ENCODE data around the gene ADAM12.
"Not testable (repeated sequence)": the region's sequence is repeated elsewhere in the genome, so short reads cannot be mapped to it uniquely, and the experiment has no call there.

ADAM12 gene

GRCh38 chr10:126387041-126387921, 996 bp downstream of the ADAM12 start:
- no peak for FAIRE-seq
- no peak for DNase-seq (ENCODE audit: insufficient read length)
- TF ChIP-seq POLR2AphosphoS5 (IDR thresholded peaks at IDR 0.05; ENCODE audit: low read depth, low read length) (no peak), TAF1 (IDR thresholded peaks at IDR 0.05; ENCODE audit: borderline replicate concordance, low read depth, low read length) (no peak), POLR2A (IDR thresholded peaks at IDR 0.05; ENCODE audit: low read depth, low read length) (no peak)

- FAIRE-seq (no peak), DNase-seq (ENCODE audit: insufficient read length) (no peak)
- TF ChIP-seq POLR2AphosphoS5 (IDR thresholded peaks at IDR 0.05; ENCODE audit: low read depth, low read length) (no peak), POLR2A (IDR thresholded peaks at IDR 0.05; ENCODE audit: low read depth, low read length) (no peak), TAF1 (IDR thresholded peaks at IDR 0.05; ENCODE audit: borderline replicate concordance, low read depth, low read length) (no peak)
Observed at GRCh38 chr10:126384269-126384873, 3.9 kb downstream of the ADAM12 start.

- TF ChIP-seq POLR2AphosphoS5 (IDR thresholded peaks at IDR 0.05; ENCODE audit: low read depth, low read length), result no peak
- TF ChIP-seq TAF1 (IDR thresholded peaks at IDR 0.05; ENCODE audit: borderline replicate concordance, low read depth, low read length), result no peak
- TF ChIP-seq POLR2A (IDR thresholded peaks at IDR 0.05; ENCODE audit: low read depth, low read length), result no peak
- DNase-seq (ENCODE audit: insufficient read length) (no peak), FAIRE-seq (no peak)
Observed at GRCh38 chr10:126380352-126381076, 7.8 kb downstream of the ADAM12 start.

- not testable (repeated sequence) for DNase-seq (ENCODE audit: insufficient read length); FAIRE-seq
Observed at GRCh38 chr10:126379166-126379565, 9.1 kb downstream of the ADAM12 start.

GRCh38 chr10:126376956-126377355, 11.3 kb downstream of the ADAM12 start:
- no peak for TF ChIP-seq POLR2A (IDR thresholded peaks at IDR 0.05; ENCODE audit: low read depth, low read length)
- no peak for TF ChIP-seq POLR2AphosphoS5 (IDR thresholded peaks at IDR 0.05; ENCODE audit: low read depth, low read length)
- no peak for TF ChIP-seq TAF1 (IDR thresholded peaks at IDR 0.05; ENCODE audit: borderline replicate concordance, low read depth, low read length)
- FAIRE-seq (no peak), DNase-seq (ENCODE audit: insufficient read length) (no peak)

- DNase-seq (ENCODE audit: insufficient read length), result no peak
- TF ChIP-seq POLR2A (IDR thresholded peaks at IDR 0.05; ENCODE audit: low read depth, low read length) (no peak), POLR2AphosphoS5 (IDR thresholded peaks at IDR 0.05; ENCODE audit: low read depth, low read length) (no peak), TAF1 (IDR thresholded peaks at IDR 0.05; ENCODE audit: borderline replicate concordance, low read depth, low read length) (no peak)
- FAIRE-seq, result no peak
Observed at GRCh38 chr10:126375926-126376554, 12.2 kb downstream of the ADAM12 start.

GRCh38 chr10:126375299-126375698, 13.0 kb downstream of the ADAM12 start:
- DNase-seq (ENCODE audit: insufficient read length) (no peak), FAIRE-seq (no peak)
- no peak for TF ChIP-seq POLR2A (IDR thresholded peaks at IDR 0.05; ENCODE audit: low read depth, low read length)
- TF ChIP-seq TAF1 (IDR thresholded peaks at IDR 0.05; ENCODE audit: borderline replicate concordance, low read depth, low read length), result no peak
- no peak for TF ChIP-seq POLR2AphosphoS5 (IDR thresholded peaks at IDR 0.05; ENCODE audit: low read depth, low read length)

- no peak for DNase-seq (ENCODE audit: insufficient read length)
- TF ChIP-seq POLR2A (IDR thresholded peaks at IDR 0.05; ENCODE audit: low read depth, low read length), result no peak
- no peak for TF ChIP-seq TAF1 (IDR thresholded peaks at IDR 0.05; ENCODE audit: borderline replicate concordance, low read depth, low read length)
- no peak for TF ChIP-seq POLR2AphosphoS5 (IDR thresholded peaks at IDR 0.05; ENCODE audit: low read depth, low read length)
- no peak for FAIRE-seq
Observed at GRCh38 chr10:126374435-126374834, 13.8 kb downstream of the ADAM12 start.

- TF ChIP-seq POLR2A (IDR thresholded peaks at IDR 0.05; ENCODE audit: low read depth, low read length) (no peak), TAF1 (IDR thresholded peaks at IDR 0.05; ENCODE audit: borderline replicate concordance, low read depth, low read length) (no peak), POLR2AphosphoS5 (IDR thresholded peaks at IDR 0.05; ENCODE audit: low read depth, low read length) (no peak)
- DNase-seq (ENCODE audit: insufficient read length) (no peak), FAIRE-seq (no peak)
Observed at GRCh38 chr10:126373972-126374371, 14.3 kb downstream of the ADAM12 start.

- no peak for DNase-seq (ENCODE audit: insufficient read length)
Observed at GRCh38 chr10:126373147-126373546, 15.1 kb downstream of the ADAM12 start.

GRCh38 chr10:126372396-126372795, 15.9 kb downstream of the ADAM12 start:
- TF ChIP-seq POLR2AphosphoS5 (IDR thresholded peaks at IDR 0.05; ENCODE audit: low read depth, low read length) (no peak), POLR2A (IDR thresholded peaks at IDR 0.05; ENCODE audit: low read depth, low read length) (no peak), TAF1 (IDR thresholded peaks at IDR 0.05; ENCODE audit: borderline replicate concordance, low read depth, low read length) (no peak)
- no peak for DNase-seq (ENCODE audit: insufficient read length)
- FAIRE-seq, result no peak

More at GRCh38 chr10:126373147-126373546, 15.1 kb downstream of the ADAM12 start:
- TF ChIP-seq POLR2A (IDR thresholded peaks at IDR 0.05; ENCODE audit: low read depth, low read length), result no peak
- no peak for TF ChIP-seq POLR2AphosphoS5 (IDR thresholded peaks at IDR 0.05; ENCODE audit: low read depth, low read length)
- no peak for TF ChIP-seq TAF1 (IDR thresholded peaks at IDR 0.05; ENCODE audit: borderline replicate concordance, low read depth, low read length)
- FAIRE-seq, result no peak
